ENCODE results near the gene ZC3H6.

DNA sequence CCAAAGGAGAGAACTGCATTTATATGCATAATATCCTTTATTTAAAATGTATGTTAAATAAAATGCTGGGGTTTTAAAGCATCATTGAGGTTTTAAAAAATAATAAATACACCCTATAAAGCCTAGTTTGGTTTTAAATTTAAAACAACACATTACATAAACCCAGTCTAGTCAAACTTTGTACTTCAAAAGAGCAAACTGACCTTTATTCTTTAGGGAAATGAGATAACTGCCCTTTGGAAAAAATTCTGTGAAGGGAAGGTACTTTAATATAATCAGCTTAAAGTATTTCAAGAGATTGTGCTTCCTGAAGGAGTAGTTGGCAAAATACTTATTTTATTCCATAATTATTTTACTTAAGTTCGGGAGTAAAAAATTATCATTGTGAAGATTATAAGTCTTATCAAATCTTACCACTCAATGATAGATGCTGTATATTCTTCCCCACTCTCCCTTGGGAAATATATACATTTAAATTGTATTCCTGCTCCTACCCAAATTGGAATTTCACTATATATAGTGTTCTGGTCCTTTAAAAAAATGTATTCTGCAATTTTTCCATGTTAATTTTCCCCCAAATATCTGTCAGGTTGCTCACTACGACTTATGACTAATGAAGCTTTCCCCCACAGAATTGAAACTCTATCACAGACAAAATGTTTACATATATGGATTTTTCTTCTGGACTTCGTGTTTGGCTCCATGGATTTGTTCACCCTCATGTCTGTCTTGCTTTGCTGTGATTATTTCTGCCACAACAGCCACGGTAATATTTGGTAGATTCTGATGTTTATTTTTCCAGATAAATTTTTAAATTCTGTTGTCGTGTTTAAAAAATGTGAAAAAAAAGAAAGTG lies 42.1 kb downstream of the ZC3H6 start:
- TF ChIP-seq, protein P1, sequence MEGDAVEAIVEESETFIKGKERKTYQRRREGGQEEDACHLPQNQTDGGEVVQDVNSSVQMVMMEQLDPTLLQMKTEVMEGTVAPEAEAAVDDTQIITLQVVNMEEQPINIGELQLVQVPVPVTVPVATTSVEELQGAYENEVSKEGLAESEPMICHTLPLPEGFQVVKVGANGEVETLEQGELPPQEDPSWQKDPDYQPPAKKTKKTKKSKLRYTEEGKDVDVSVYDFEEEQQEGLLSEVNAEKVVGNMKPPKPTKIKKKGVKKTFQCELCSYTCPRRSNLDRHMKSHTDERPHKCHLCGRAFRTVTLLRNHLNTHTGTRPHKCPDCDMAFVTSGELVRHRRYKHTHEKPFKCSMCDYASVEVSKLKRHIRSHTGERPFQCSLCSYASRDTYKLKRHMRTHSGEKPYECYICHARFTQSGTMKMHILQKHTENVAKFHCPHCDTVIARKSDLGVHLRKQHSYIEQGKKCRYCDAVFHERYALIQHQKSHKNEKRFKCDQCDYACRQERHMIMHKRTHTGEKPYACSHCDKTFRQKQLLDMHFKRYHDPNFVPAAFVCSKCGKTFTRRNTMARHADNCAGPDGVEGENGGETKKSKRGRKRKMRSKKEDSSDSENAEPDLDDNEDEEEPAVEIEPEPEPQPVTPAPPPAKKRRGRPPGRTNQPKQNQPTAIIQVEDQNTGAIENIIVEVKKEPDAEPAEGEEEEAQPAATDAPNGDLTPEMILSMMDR (conservative IDR thresholded peaks at IDR 0.05; ENCODE audit: low read length), result no peak
- TF ChIP-seq EZH2phosphoT487 (IDR thresholded peaks at IDR 0.05; ENCODE audit: borderline replicate concordance, low read depth, low read length), result no peak
